ENCODE data around the gene WNK1. TPM values are rescaled to one million over a fixed set of nuclear protein-coding genes. Genes with fewer than 3 reads are reported as not detected.
"Not testable (repeated sequence)": the region's sequence is repeated elsewhere in the genome, so short reads cannot be mapped to it uniquely, and the experiment has no call there.

The WNK1 gene
- total RNA-seq, 1 experiment from 2014 or later: 27.0 TPM

DNA sequence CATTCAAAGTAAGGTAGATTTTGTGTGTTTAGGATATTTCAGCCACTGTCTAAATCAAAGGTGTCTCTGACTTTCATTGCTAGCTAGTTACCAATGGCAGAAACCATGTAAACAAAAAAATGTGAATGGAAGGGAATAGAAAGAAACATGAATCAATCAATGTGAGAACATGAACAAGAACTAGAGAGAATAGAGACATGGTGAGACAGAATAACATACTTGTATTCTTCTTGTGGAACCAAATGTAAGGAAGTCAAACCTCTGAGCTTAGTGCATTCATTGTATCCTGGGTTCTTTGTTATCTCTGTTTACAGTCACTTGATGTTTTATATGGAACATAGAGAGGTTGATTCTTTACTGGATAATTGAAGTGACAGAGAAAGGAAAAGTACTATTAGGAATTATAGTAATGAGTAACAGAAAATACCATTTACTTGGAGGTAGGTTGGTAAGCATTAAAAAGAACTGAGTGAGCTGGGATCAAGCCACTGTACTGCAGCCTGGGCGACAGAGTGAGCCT, 2.6 kb upstream of the WNK1 start:
- DNase-seq (ENCODE audit: low read depth): no peak

DNA sequence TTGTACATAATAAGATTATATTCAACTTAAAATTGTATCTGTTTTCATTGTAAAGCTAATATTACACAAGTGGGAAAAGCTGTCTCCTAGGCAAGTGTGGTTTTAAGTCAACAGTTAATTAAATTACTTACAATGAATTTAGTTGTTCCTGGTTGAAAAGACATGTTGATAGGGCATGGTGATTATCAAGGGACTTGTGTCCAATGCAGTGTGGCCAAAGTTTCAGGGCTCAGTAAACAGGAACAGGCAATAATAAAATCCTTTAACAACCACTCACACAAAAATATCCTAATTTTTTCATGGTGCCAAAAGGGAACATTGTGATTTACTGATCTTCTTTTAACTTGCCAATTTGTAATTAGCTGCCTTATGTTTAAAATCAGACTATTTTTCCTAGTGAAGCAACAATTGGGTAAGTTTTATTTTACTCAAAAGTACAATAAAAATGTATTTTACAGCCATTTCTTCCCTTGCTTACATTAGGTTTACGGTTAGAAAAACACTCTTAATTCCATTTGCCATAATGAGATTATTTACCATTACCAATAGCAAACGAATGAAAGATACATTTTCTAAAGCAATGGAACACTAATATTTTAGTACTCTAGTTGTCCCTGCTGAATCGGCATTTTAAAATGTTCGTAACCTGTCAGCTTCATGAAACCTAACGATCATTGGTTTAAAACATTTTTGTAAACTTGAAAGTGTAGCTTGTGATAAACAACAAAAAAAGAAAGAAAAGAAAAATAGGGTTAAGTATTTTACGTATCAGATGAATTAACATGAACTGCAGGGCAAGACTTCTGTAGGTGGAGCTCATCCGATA, 1.8 kb upstream of the WNK1 start:
- no peak for DNase-seq (ENCODE audit: low read depth)

DNA sequence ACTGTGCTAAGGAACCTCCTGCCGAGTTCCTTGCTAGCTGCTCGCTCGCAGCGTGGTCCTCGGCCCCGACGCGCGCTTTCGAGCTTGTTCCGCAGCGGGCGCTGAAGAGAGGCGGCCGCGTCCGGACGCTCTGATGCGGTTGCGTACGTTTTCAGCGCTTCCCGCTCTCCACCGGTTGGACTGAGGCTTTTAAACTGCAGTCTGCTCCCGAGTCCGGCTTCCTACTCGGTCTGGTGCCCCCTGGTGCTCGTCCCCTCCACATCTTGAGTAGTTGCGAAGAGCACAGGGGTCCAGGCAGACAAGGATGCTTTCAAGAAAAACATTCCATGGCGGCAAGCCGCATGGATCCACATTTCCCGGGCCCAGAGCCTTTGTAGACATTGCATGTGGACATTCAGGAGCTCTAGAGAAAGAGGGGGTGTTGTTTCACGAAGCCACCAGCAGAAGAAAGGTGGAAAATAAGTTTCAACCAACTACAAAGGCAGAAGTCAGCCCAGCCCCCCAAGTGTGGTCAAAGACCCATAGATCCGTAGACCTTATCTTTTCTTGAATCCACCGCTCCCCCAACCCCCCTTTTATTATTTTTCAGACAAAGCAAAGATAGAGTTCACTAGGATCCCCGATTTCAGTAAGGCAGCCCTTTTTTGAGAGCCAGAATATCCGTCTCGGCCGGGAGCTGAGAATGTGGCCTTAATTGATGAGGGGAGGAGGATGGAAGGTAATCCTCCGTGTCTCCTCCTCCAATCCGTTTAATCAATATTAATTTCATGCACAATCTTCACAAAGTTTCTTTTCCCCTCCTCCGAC, 984 bp upstream of the WNK1 start:
- DNase-seq (ENCODE audit: low read depth): peak; percentile 98

DNA sequence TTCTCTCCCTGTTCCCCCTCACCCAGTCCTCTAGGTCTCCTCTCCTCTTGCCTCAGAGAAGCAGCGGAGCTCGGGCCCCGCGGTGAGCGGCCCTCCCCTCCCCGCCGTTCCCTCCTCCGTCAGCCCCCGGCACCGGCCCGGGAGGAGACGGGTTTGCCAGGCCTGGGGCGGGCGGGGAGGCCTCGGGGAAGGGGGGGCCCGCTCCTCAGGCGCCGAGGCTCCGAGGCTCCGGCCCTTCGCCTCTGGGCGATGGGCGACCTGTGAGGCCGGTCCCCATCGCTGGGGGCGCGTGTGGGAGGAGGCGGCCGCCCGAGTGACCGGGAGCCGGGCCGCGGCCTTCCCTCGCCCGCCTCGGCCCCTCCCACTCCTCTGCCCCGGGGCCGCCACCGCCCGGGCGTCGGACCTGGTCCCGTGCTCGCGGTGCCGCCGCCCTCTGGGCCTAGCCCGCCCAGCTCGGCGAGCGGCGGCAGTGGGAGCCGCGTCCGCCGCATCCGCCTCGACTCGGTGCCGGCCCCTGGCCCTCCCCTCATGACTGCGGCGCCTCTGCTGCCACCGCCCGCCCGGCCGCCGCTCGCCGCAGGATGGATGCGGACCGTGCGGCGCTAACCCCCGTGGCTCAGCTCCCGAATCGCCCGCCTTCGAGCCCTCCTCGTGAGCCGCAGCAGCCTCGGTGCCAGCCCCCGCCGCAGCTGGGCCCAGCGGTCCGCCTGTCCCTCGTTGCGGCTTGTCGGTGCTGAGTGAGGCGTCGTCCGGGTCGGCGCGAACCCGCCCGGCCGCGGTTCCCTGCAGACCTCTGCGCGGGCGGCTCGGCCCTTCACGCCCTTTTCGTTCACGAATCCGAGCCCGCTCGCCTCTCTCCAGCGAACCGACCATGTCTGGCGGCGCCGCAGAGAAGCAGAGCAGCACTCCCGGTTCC, 574 bp downstream of the WNK1 start:
- peak; percentile 68 for DNase-seq (ENCODE audit: low read depth)

DNA sequence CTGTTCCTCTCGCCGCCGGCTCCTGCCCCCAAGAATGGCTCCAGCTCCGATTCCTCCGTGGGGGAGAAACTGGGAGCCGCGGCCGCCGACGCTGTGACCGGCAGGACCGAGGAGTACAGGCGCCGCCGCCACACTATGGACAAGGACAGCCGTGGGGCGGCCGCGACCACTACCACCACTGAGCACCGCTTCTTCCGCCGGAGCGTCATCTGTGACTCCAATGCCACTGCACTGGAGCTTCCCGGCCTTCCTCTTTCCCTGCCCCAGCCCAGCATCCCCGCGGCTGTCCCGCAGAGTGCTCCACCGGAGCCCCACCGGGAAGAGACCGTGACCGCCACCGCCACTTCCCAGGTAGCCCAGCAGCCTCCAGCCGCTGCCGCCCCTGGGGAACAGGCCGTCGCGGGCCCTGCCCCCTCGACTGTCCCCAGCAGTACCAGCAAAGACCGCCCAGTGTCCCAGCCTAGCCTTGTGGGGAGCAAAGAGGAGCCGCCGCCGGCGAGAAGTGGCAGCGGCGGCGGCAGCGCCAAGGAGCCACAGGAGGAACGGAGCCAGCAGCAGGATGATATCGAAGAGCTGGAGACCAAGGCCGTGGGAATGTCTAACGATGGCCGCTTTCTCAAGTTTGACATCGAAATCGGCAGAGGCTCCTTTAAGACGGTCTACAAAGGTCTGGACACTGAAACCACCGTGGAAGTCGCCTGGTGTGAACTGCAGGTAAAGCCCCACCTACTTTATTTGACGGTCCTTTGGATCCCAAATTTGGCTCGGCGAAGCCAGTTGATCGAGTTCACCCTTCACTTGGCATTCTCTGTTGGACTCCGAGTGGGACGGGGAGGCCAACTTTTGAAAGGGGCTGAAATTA, 1.5 kb downstream of the WNK1 start:
- peak; percentile 35 for DNase-seq (ENCODE audit: low read depth)

DNA sequence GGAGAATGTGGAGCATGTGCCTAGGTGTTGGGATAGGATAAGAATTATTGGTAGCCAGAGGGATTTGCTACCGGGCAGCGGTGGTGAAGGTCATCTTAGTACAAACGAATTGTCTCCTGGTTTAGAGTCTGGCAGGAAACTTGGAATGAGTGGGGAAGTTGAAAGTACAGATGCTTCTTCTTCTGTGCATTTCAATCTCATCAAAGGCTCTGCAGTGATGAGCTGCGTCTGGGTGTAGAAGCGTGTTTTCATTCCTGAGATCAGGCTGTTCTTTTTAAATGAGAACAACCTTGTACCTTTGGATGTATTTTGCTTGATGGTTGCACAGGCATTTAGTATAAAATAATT, 2.1 kb downstream of the WNK1 start:
- DNase-seq (ENCODE audit: low read depth): peak; percentile 16

DNA sequence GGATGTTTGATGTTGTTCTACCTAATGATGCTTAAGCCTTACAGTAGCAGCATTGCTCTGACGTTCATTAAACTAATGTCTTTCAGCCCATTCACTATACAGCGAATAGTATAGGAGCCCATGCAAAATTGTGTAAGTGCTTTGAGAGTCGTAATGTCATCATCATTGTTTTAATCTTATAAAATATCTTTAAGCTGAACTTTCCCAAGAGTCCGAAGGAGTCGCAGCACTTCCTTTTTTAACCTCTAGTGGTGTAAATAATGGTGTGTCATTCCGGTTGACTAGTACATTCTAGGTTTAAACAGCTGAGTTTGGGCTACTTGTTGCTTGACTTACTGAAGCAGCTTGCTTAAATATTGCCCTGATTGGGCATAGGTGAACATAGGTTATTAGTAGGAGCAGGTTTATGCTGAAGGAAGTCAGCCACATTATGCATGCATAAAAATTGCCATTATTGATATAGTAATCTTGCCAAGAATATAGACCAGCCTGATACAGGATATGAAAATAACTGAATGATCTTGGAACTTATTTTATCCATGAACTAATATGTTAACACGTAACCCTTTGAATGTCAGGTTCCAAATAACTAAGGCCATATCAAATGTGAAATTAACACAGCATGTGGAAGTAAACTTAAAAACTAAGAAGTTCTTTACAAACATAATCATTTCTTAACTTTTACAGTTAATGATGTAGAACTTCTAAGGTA, 2.6 kb downstream of the WNK1 start:
- peak; percentile 35 for DNase-seq (ENCODE audit: low read depth)

DNA sequence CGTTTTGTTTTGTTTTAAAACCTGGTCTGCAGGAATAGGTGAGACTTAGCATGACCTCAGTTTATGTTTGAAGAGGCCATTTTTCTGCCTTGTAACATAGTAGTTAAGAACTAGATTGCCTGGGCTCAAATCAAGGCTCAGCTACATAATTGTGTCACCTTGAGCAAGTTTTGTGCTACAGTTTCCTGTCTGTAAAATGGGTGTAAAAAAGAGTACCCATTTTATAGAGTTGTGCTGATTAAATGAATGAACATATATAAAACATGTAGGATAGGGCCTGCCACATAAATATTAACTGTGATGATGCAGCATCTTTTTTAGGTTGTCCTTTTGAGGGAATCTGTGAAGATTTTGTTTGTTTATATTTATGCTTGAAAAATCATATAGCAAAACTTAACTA, 7.2 kb downstream of the WNK1 start:
- DNase-seq (ENCODE audit: low read depth): no peak

DNA sequence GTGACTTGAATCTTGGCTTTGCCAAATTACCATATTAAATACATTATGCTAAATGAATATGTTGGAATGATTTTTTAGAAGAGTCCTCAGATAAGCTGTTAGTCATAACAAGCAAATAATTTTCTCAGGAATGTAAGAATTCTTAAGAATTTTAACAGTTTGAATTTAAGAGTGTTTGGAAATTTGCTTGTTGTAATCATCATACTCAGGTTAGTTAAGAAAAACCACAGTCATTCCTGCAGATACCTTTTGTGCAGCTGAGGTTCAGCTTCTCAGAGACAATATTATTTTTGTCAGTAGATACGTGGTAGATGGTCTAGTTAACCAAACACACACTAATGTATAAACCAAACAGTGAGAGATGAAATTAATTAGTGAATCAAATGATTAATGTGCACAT, 8.9 kb downstream of the WNK1 start:
- DNase-seq (ENCODE audit: low read depth): no peak

DNA sequence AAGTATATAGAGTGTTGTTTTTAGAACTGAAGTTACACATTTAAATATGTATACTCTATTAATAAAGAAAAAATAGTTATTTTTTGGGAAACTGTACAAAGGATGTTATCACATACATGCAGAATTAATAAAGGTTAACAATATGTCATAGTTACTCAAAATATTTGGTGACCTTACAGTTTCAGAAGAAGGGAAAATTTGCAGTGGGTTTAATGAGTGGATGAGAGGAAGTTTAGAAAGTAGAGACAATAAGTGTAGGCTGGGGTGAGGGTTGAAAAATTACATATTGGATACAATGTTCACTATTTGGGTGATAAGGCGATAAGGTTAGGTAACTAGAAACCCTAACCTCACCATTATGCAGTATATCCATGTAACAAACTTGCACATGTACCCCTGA, 13.5 kb downstream of the WNK1 start:
- no peak for DNase-seq (ENCODE audit: low read depth)

DNA sequence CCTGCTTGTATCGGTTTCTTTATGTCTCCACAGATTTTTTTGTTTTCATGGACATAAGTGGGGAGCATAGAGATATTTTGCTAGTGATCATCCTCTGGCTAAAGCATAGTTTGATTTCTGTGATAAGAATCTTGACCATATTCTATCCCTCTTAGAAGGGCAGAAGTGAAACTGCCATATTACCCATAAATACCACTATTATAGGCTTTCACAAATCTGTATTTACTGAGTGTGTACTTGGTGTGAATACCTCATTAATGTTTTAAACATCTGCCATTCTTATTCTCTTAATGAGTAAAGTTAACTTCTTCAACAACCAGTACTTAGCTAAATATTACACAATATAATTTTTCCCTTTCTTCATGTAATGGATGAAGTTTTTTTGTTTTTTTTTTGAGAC, 16.1 kb downstream of the WNK1 start:
- DNase-seq (ENCODE audit: low read depth): no peak

DNA sequence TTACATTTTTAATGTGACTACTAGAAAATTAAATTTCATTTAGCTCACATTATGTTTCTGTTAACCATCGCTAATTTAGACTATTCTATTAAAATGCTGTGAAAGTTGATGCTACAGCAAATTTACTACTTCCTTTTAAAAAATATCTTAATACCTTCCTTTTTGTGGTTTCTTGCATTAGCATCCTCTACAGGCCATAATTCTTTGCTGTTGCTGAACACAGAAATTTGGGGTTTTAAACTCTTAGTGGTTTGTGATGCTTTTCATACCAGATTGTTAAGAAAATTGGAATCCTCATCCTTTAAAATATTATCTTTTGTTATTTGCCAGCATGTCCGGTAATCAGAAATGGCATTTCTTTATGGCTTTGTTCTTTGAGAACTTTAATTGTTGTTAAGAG, 18.1 kb downstream of the WNK1 start:
- no peak for DNase-seq (ENCODE audit: low read depth)

DNA sequence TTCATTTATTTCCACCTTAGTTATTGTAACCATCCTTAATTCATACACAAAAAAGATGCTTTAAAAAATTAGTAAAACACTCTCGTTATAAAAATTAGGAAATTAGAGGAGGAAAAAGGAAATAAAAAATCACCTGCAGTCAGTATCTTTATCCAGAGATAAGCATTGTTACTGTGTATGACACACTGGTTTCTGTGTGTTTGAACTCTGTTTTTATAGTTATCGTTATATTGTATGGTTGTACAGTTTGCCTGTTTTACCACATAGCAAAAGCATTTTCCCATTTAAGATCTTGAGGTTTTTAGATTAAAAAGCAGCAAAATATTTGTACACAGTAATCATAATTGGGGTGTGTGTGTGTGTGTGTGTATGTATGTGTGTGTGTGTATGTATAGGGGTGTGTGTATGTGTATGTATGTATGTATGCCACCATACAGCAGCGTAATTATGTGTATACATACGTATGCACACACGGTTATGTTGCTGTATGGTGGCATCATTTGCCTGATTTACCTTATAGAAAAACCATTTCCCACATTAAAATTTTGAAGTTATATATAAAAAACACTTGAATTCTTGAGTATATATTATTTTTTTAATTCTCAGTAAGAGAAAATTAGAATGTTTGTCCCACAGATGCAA, 19.8 kb downstream of the WNK1 start:
- no peak for DNase-seq (ENCODE audit: low read depth)

DNA sequence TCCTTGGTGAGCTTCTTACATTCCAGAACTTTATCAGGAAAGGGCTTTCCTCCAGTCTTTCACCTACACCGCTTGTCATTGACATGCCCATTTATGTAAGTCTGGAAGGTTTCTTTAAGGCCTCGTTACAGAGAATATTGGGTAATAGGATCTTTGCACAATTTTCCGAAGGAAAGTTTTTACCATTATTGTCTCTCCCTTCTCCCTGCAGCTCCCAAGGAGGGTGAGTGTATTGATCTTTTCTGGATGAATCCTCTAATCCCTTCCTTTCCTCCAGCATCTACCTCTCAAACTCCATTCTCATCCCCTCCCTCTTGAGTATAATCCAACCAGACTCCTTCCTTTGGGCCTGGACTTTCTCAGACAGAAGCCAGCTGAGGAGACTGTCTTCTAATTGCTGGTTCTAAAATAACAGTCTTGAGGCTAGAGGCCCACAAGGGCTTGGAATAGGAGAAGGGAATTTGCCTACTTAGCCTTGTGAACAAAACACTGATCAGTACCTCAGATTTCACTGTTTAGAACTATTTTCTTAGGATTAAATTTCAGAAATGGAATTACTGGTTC, 21.8 kb downstream of the WNK1 start:
- no peak for DNase-seq (ENCODE audit: low read depth)

DNA sequence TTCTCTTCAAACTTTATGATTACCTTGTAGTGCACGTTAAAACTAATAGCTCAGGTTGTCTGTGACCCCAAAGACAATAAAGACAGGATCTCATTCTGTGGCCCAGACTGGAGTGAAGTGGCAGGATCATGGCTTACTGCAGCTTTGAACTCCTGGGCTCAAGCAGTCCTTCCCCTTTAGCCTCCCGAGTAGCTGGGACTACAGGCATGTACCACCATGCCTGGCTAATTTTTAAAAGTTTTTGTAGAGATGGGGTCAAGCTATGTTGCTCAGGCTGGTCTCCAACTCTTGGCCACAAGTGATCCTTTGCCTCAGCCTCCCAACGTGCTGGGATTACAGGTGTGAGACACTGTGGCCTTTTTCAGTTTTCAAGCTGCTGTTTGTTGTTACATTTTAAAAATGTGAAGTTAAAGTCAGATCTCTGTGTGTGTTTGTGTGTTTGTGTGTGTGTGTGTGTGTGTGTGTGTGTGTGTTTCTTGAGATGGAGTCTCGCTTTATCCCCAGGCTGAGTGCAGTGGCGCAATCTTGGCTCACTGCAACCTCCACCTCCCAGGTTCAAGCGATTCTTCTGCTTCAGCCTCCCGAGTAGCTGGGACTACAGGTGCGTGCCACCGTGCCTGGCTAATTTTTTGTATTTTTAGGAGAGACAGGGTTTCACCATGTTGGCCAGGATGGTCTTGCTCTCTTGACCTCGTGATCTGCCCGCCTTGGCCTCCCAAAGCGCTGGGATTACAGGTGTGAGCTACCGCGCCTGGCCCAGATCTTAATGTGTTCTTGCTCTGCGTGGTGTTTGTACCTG, 23.8 kb downstream of the WNK1 start:
- not testable (repeated sequence) for DNase-seq (ENCODE audit: low read depth)

DNA sequence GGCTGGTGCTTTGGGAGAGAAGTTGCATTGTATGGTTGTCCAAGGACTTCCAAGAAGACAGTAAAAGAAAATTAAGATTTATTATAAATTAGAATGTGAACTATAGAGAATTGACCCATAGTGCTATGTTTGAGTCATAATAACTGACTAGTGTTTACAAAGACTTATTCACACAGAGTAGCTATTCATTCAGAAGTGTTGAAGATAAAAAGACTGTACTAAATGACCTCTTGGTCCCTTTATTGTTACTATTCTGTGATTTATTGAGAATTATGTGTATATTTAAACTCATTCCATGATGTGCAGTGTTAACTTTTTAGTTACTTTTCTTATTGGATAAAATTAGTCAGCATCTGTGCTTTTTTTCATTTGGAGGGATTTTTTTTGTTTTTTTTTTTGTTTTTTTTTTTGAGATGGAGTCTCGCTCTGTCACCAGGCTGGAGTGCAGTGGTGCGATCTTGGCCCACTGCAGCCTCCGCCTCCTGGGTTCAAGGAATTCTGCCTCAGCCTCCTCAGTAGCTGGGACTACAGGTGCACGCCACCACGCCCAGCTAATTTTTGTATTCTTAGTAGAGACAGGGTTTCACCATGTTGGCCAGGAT, 24.5 kb downstream of the WNK1 start:
- DNase-seq (ENCODE audit: low read depth): not testable (repeated sequence)

DNA sequence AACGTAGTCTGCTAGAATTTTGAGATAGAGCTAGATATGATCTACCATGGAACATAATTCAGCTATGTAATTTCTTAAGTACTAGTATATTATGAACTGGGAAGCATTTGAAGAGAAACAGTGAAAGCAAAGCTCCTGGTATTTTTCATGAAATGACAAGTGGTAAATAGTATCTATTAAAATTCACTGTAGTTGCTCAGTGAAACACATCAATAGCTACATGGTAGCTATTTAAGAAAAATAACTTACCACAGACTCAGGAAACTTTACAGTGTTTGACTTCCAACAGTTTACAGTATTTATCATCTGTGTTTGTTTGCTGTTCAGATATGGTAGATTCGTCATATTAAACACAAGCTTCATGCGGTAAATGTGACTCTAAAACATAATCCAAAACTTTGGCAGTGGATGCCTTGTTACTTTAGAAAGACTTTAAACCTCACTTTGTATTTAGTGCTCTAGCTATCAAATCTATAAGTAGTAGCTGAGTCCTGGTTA, 25.2 kb downstream of the WNK1 start:
- DNase-seq (ENCODE audit: low read depth): no peak

DNA sequence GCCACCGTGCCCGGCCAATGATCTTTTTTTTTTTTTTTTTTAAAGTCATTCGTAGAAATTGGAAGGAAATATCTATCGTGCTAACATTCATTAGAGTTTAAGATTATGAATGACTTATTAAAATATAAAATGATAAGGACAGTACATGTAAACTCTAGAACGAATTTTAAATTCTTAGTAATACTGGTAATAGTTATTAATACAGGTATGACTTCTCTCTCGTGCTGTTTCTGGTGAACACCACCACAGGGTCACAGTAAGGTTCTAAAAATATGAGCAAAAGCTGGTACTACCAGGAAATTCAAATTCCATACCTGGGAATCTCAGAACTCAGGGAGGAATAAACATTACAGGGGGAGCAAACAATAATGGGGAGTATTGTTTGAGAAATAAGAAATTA, 26.2 kb downstream of the WNK1 start:
- DNase-seq (ENCODE audit: low read depth): no peak
